GM12878 (cell line): Measurements from ENCODE around the gene SYCN. TPM values are rescaled to one million over a fixed set of nuclear protein-coding genes. Genes with fewer than 3 reads are reported as not detected.

Experiments
- ATAC-seq: fragments of 200-7000 bp; cut with Tn5 transposase; 3 replicates; pipeline ENCODE4 v1.9.1; 2020; ENCODE audit warnings: mild to moderate bottlenecking, moderate library complexity
- BruUV-seq: library from RNA; stranded (reverse); fragments of 400-500 nt; replicated peaks from 2 replicates; lab custom pipeline; 2021; lab: Mats Ljungman, UMichigan
- CTCF ChIA-PET: fragments of 300-600 bp; sonication (Branson Sonifier 250); formaldehyde crosslinking; extraction: SDS; loops from one replicate; lab custom pipeline; 2021; ENCODE audit warnings: inconsistent platforms; lab: Yijun Ruan, JAX
- POLR2A ChIA-PET: fragments of 350-600 bp; formaldehyde crosslinking; extraction: SDS; loops from one replicate; lab custom pipeline; 2021; ENCODE audit warnings: inconsistent platforms; lab: Charles Lee
- RAD21 ChIA-PET: fragments of 300-600 bp; sonication (Branson Sonifier 250); formaldehyde crosslinking; loops from one replicate; lab custom pipeline; 2023; ENCODE audit warnings: antibody characterized with exemption; ENCODE audit not compliant: unreplicated experiment; lab: Charles Lee
- SMC1A ChIA-PET: fragments of 300-600 bp; sonication (Branson Sonifier 250); formaldehyde crosslinking; loops from one replicate; lab custom pipeline; 2023; ENCODE audit not compliant: unreplicated experiment, uncharacterized antibody; lab: Charles Lee
- DNase-seq: peaks from one replicate; pipeline ENCODE4 v3.0.0-alpha.2; 2011; ENCODE audit warnings: low read depth, low spot score
- FAIRE-seq: peaks from 3 replicates; lab custom pipeline; 2011; peaks lifted over from hg19 to GRCh38; lab: Jason Lieb, UNC
- H2AFZ ChIP-seq: 2 replicates; pipeline ENCODE4 v1.6.0; 2011; ENCODE audit warnings: low read depth, low read length, control low read depth; ENCODE audit not compliant: control insufficient read depth
- H3K27ac ChIP-seq: 2 replicates; pipeline ENCODE4 v1.5.1; 2011; ENCODE audit warnings: control low read depth; ENCODE audit not compliant: control insufficient read depth, insufficient read depth
- H3K27me3 ChIP-seq, 2 experiments: replicated peaks in 1 of 2; 2 replicates each; pipeline versions ENCODE4 v1.6.0 to v1.6.1; 2011; ENCODE audit warnings: low read length in 1 of 2; ENCODE audit not compliant: control insufficient read depth in 2 of 2, insufficient read depth in 2 of 2
- H3K36me3 ChIP-seq, 2 experiments: 2 replicates each; pipeline ENCODE4 v1.5.1; 2011; ENCODE audit warnings: low read length in 1 of 2; ENCODE audit not compliant: control insufficient read depth in 2 of 2, insufficient read depth in 2 of 2
- H3K4me1 ChIP-seq: 2 replicates; pipeline ENCODE4 v1.6.1; 2011; ENCODE audit warnings: mild to moderate bottlenecking, low read length, moderate library complexity, mixed read lengths; ENCODE audit not compliant: control insufficient read depth, insufficient read depth
- H3K4me2 ChIP-seq: 2 replicates; pipeline ENCODE4 v1.6.0; 2011; ENCODE audit warnings: control low read depth; ENCODE audit not compliant: control insufficient read depth, insufficient read depth
- H3K4me3 ChIP-seq: fragments of 200-600 bp; sonication (generic); 2 replicates; pipeline ENCODE4 v1.5.1; 2016
- H3K79me2 ChIP-seq: 2 replicates; pipeline ENCODE4 v1.6.0; 2011; ENCODE audit warnings: low read length; ENCODE audit not compliant: control insufficient read depth, insufficient read depth
- H3K9ac ChIP-seq: 2 replicates; pipeline ENCODE4 v1.8.0; 2011; ENCODE audit warnings: low read length, control low read depth, mixed read lengths; ENCODE audit not compliant: control insufficient read depth, insufficient read depth
- H3K9me3 ChIP-seq: replicated peaks from 3 replicates; pipeline ENCODE4 v1.5.1; 2011; ENCODE audit warnings: mild to moderate bottlenecking, low read length; ENCODE audit not compliant: control insufficient read depth, insufficient read depth
- H4K20me1 ChIP-seq: 2 replicates; pipeline ENCODE4 v1.6.0; 2011; ENCODE audit not compliant: control insufficient read depth, insufficient read depth
- CEBPB ChIP-seq, 2 experiments: fragments of 150-350 bp in 1 of 2; IDR thresholded peaks; 2 replicates each; pipeline ENCODE4 v1.6.1; 2012 to 2014; ENCODE audit warnings: low read depth in 2 of 2, low read length in 2 of 2, borderline replicate concordance in 1 of 2, inconsistent platforms in 1 of 2
- EED ChIP-seq: sonication (generic); IDR thresholded peaks from 2 replicates; pipeline ENCODE4 v1.6.1; 2016; ENCODE audit warnings: antibody characterized with exemption, low read depth
- KDM1A ChIP-seq: fragments of 200-600 bp; sonication (generic); IDR thresholded peaks from 2 replicates; pipeline ENCODE4 v1.6.1; 2016; ENCODE audit warnings: borderline replicate concordance
- MYB ChIP-seq: fragments of 150-350 bp; IDR thresholded peaks from 2 replicates; pipeline ENCODE4 v1.6.1; 2014; ENCODE audit warnings: mild to moderate bottlenecking, low read depth, low read length, borderline replicate concordance
- WGBS: methylation state at CpG from one replicate; pipeline ENCODE4 v1.1.6; 2016; ENCODE audit warnings: low lambda C conversion rate; ENCODE audit not compliant: insufficient replicate concordance, insufficient coverage; ENCODE audit errors: missing lambda C conversion rate; 5-methylcytosine and 5-hydroxymethylcytosine counted together
- in situ Hi-C: fragments of 300-500 bp; cut with MboI; formaldehyde crosslinking; loops from 9 replicates; pipeline ENCODE4 v1.14.3; 2018; ENCODE audit warnings: mixed read lengths
- intact Hi-C: fragments of 100-400 bp; cut with micrococcal nuclease; formaldehyde crosslinking; loops from one replicate; pipeline ENCODE4 v1.14.2; 2022; ENCODE audit not compliant: unreplicated experiment
- polyA plus RNA-seq, 11 experiments: library from polyadenylated mRNA; depleted of rRNA in 4 of 11; unstranded in 6 of 11; stranded (reverse) in 5 of 11; fragments of >200 nt; fragmentation: Nextera tagmentation in 4 of 11; fragmentation: Illumina TruSeq in 1 of 11; extraction: Ambion mirVana in 4 of 11; extraction: Trizol in 1 of 11; gene quantifications; 1 replicate in 1 of 11; 2 replicates in 10 of 11; pipeline versions ENCODE4 v1.2.1 to v1.2.3, GENCODE V29; 2011 to 2016; ENCODE audit warnings: inconsistent platforms in 2 of 11, missing spikeins in 2 of 11, low read depth in 1 of 11
- total RNA-seq, 4 experiments: library from RNA; depleted of rRNA in 3 of 4; stranded (reverse); fragments of >200 nt in 3 of 4; fragmentation: Illumina TruSeq in 1 of 4; extraction: Trizol in 1 of 4; gene quantifications; 2 replicates each; pipeline versions ENCODE4 v1.2.1 to v1.2.3, GENCODE V29; 2013 to 2021
- TF ChIP-seq, protein P1 (sequence below): IDR thresholded peaks from 2 replicates; pipeline ENCODE4 v1.6.1; 2011; ENCODE audit warnings: borderline replicate concordance, low read depth, mild to moderate bottlenecking, moderate library complexity, low read length; ENCODE audit not compliant: insufficient read depth, poor library complexity, severe bottlenecking
- TF ChIP-seq, protein P2 (sequence below): fragments of 450-650 bp; formaldehyde crosslinking; IDR thresholded peaks from 2 replicates; pipeline ENCODE4 v1.5.0; 2022; ENCODE audit warnings: mild to moderate bottlenecking, missing genetic modification characterization
- TF ChIP-seq, protein P3 (sequence below): IDR thresholded peaks from 2 replicates; pipeline ENCODE4 v1.6.1; 2012; ENCODE audit warnings: low read depth, low read length, improper control_type of control experiment

The SYCN gene
- total and polyA plus RNA-seq, 10 of the 15 experiments (the other 5 are each of a cell fraction or from before 2014, with no cell fraction given) = 0.54 TPM; not detected in 9

DNA sequence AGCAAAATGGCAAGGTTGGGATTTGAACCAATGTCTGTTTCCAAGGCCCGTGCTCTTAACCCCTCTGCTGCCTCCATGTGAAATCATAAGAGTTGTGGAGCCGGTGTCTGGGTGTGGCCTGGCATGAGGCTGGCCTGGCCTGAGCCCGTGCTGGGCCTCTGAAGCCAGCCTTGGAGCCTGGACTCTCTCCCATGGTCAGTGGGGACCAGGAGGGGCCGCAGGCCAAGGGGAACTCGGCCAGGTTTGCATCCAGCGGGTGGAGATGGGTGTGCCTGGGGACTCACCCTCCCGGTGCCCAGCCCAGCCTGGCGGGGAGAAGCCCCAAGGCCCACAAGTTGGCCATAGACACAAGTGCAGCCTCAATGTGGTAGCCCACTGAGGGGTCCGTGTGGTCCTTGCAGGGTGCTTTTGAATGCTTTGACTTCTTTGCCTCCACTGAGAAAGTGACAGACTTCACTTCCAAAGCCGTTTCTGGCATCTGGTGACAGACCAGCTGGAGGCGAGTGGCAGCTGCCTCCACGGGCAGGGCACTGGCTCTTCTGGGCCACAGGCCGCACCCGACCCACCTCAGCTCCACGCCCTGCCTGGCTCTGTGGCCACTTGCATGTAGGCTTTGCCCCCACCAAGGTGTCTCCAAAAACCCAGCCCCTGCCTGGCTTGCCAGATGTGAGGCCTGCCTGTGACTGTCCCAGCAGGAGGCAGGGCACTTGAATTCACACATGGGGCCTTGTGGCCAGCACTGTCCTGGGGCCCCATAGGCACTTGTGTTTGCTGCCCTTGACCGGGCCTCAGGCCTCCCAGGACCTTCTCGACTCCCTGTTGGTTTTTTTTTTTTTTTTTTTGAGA, 33.5 kb downstream of the SYCN start:
- Histone ChIP-seq H3K4me3 (no peak overlapping the region), H4K20me1 (no peaks in the 10 kb centered on the region), H3K4me1 (no peaks in the 10 kb centered on the region), H2AFZ (no peak overlapping the region), H3K27me3 (no peaks in the 10 kb centered on the region), H3K27ac (no peak overlapping the region), H3K36me3 (peaks cover 0 to 21% of the 10 kb centered on the region in 2 experiments; a peak in 2 of 4 replicates), H3K9me3 (no peaks in the 10 kb centered on the region), H3K9ac (no peak overlapping the region), H3K79me2 (no peaks in the 10 kb centered on the region), H3K4me2 (no peak overlapping the region)
- intact Hi-C loops = no loop called here
- no peak for DNase-seq
- BruUV-seq = no TSS peak
- ChIA-PET RAD21 (no interaction called here), POLR2A (no interaction called here), CTCF (no interaction called here), SMC1A (no interaction called here)
- TF ChIP-seq KDM1A (no peak), EED (no peak), CEBPB (IDR thresholded peaks at IDR 0.05; ENCODE audit: borderline replicate concordance in 1 of 2, low read depth in 2 of 2, low read length in 2 of 2) (no peak), MYB (no peak)
- TF ChIP-seq, protein P1, sequence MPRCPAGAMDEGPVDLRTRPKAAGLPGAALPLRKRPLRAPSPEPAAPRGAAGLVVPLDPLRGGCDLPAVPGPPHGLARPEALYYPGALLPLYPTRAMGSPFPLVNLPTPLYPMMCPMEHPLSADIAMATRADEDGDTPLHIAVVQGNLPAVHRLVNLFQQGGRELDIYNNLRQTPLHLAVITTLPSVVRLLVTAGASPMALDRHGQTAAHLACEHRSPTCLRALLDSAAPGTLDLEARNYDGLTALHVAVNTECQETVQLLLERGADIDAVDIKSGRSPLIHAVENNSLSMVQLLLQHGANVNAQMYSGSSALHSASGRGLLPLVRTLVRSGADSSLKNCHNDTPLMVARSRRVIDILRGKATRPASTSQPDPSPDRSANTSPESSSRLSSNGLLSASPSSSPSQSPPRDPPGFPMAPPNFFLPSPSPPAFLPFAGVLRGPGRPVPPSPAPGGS = no peak
- TF ChIP-seq, protein P2, sequence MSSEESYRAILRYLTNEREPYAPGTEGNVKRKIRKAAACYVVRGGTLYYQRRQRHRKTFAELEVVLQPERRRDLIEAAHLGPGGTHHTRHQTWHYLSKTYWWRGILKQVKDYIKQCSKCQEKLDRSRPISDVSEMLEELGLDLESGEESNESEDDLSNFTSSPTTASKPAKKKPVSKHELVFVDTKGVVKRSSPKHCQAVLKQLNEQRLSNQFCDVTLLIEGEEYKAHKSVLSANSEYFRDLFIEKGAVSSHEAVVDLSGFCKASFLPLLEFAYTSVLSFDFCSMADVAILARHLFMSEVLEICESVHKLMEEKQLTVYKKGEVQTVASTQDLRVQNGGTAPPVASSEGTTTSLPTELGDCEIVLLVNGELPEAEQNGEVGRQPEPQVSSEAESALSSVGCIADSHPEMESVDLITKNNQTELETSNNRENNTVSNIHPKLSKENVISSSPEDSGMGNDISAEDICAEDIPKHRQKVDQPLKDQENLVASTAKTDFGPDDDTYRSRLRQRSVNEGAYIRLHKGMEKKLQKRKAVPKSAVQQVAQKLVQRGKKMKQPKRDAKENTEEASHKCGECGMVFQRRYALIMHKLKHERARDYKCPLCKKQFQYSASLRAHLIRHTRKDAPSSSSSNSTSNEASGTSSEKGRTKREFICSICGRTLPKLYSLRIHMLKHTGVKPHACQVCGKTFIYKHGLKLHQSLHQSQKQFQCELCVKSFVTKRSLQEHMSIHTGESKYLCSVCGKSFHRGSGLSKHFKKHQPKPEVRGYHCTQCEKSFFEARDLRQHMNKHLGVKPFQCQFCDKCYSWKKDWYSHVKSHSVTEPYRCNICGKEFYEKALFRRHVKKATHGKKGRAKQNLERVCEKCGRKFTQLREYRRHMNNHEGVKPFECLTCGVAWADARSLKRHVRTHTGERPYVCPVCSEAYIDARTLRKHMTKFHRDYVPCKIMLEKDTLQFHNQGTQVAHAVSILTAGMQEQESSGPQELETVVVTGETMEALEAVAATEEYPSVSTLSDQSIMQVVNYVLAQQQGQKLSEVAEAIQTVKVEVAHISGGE = no peak
- TF ChIP-seq, protein P3, sequence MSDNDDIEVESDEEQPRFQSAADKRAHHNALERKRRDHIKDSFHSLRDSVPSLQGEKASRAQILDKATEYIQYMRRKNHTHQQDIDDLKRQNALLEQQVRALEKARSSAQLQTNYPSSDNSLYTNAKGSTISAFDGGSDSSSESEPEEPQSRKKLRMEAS = no peak
- in situ Hi-C loops = no loop called here
- ATAC-seq = no peak
- FAIRE-seq = no peak
- 75% methylated on average over 17 of the region's 17 CpGs for WGBS
